Body of pancreas (tissue), 4 donors: ENCODE measurements around the gene ABCA13. TPM values are rescaled to one million over a fixed set of nuclear protein-coding genes. Genes with fewer than 3 reads are reported as not detected.
"Not testable (repeated sequence)": the region's sequence is repeated elsewhere in the genome, so short reads cannot be mapped to it uniquely, and the experiment has no call there.

ENCODE experiments used
- ATAC-seq: fragments of 150-250 bp; one replicate; pipeline ENCODE4 v1.9.1; 2016
- DNase-seq, 4 donors: peaks; one replicate each; pipeline ENCODE4 v3.0.0-alpha.2; 2019
- H3K27ac ChIP-seq, 4 donors: fragments of 200-600 bp; sonication (generic); 1 replicate in 3 of 4; 2 replicates in 1 of 4; pipeline versions ENCODE4 v1.5.1 to v1.6.1; 2016 to 2019; ENCODE audit warnings: mild to moderate bottlenecking in 1 of 4, mixed read lengths in 1 of 4, moderate library complexity in 1 of 4
- H3K27me3 ChIP-seq, 2 donors: fragments of 200-600 bp; sonication (generic); one replicate each; pipeline ENCODE4 v1.6.0; 2016; ENCODE audit warnings: mild to moderate bottlenecking in 1 of 2
- H3K36me3 ChIP-seq, 2 donors: fragments of 200-600 bp; sonication (generic); replicated peaks in 1 of 2; 2 replicates each; pipeline ENCODE4 v1.5.1; 2016; ENCODE audit warnings: low read depth in 2 of 2; ENCODE audit not compliant: insufficient read depth in 1 of 2
- H3K4me1 ChIP-seq: fragments of 200-600 bp; sonication (generic); one replicate; pipeline ENCODE4 v1.6.0; 2016
- H3K4me3 ChIP-seq, 2 donors: fragments of 200-600 bp; sonication (generic); 1 replicate in 1 of 2; 2 replicates in 1 of 2; pipeline ENCODE4 v1.5.1; 2016 to 2019
- H3K9me3 ChIP-seq, 3 donors: fragments of 200-600 bp; sonication (generic); 1 replicate in 2 of 3; 2 replicates in 1 of 3; pipeline ENCODE4 v1.5.1; 2016
- POLR2A ChIP-seq, 3 donors: fragments of 450-650 bp; IDR thresholded peaks; one replicate each; pipeline ENCODE4 v1.6.1; 2016; ENCODE audit warnings: antibody characterized with exemption in 3 of 3, mild to moderate bottlenecking in 2 of 3
- WGBS, 2 donors: methylation state at CpG; one replicate each; pipeline ENCODE4 v1.1.5; 2017; 5-methylcytosine and 5-hydroxymethylcytosine counted together
- intact Hi-C: fragments of 100-400 bp; cut with DNase I; formaldehyde crosslinking; loops from one replicate; pipeline ENCODE4 v1.15.1; 2023
- total RNA-seq, 2 donors: library from RNA; depleted of rRNA; stranded (reverse); fragments of >200 nt; gene quantifications; one replicate each; pipeline ENCODE4 v1.1.0, GENCODE V29; 2016
- TF ChIP-seq, protein P1 (sequence below), 7 experiments: fragments of 450-650 bp in 4 of 7; fragments of 200-600 bp in 3 of 7; sonication (generic) in 3 of 7; IDR thresholded peaks; one replicate each; pipeline ENCODE4 v1.5.1; 2016 to 2019; ENCODE audit warnings: antibody characterized with exemption in 7 of 7

Gene ABCA13
- total RNA-seq, 2 donors from 2014 or later, result under 0.01 TPM

DNA sequence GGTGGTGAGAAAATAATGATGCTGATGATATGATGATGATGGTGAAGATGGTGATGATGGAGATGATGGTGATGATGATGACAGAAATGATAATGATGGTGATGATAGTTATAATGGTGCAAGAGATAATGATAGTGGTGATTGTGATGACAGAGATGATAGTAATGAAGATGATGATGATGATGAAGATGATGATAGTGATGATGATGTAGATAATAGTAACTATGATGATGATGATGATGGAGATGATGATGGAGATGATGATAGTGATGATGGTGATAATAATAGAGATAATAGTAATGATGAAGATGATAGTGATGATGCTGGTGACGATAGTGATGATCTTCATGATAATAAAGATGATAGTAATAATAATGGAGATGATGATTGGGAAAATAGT is 22.2 kb downstream of the ABCA13 start:
- Histone ChIP-seq H3K27me3 (no peaks in the 10 kb centered on the region), H3K4me3 (no peak overlapping the region), H3K9me3 (no peaks in the 10 kb centered on the region), H3K36me3 (no peaks in the 10 kb centered on the region), H3K27ac (no peak overlapping the region), H3K4me1 (no peaks in the 10 kb centered on the region)
- ATAC-seq (no peak), DNase-seq (no peak)
- 0% methylated on average over 1 of the region's 1 CpG for WGBS, 2 donors
- intact Hi-C loops, result no loop called here
- TF ChIP-seq POLR2A (IDR thresholded peaks at IDR 0.05), result no peak
- TF ChIP-seq, protein P1, sequence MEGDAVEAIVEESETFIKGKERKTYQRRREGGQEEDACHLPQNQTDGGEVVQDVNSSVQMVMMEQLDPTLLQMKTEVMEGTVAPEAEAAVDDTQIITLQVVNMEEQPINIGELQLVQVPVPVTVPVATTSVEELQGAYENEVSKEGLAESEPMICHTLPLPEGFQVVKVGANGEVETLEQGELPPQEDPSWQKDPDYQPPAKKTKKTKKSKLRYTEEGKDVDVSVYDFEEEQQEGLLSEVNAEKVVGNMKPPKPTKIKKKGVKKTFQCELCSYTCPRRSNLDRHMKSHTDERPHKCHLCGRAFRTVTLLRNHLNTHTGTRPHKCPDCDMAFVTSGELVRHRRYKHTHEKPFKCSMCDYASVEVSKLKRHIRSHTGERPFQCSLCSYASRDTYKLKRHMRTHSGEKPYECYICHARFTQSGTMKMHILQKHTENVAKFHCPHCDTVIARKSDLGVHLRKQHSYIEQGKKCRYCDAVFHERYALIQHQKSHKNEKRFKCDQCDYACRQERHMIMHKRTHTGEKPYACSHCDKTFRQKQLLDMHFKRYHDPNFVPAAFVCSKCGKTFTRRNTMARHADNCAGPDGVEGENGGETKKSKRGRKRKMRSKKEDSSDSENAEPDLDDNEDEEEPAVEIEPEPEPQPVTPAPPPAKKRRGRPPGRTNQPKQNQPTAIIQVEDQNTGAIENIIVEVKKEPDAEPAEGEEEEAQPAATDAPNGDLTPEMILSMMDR (IDR thresholded peaks at IDR 0.05), result no peak

GRCh38 chr7:48200946-48201589 is 29.8 kb downstream of the ABCA13 start:
- ATAC-seq, H3K9me3 ChIP-seq, H3K4me3 ChIP-seq, DNase-seq, H3K27me3 ChIP-seq, H3K36me3 ChIP-seq, H3K27ac ChIP-seq, intact Hi-C loops, H3K4me1 ChIP-seq: not testable (repeated sequence)
- 53 to 55% methylated on average over 18 to 19 of the region's 19 CpGs for WGBS, 2 donors

GRCh38 chr7:48202916-48203315 is 31.7 kb downstream of the ABCA13 start:
- H3K9me3 ChIP-seq, H3K4me3 ChIP-seq, H3K4me1 ChIP-seq, intact Hi-C loops, ATAC-seq, H3K36me3 ChIP-seq, H3K27ac ChIP-seq, H3K27me3 ChIP-seq, DNase-seq: not testable (repeated sequence)
- WGBS, 2 donors, result 92 to 93% methylated on average over 13 to 36 of the region's 41 CpGs

DNA sequence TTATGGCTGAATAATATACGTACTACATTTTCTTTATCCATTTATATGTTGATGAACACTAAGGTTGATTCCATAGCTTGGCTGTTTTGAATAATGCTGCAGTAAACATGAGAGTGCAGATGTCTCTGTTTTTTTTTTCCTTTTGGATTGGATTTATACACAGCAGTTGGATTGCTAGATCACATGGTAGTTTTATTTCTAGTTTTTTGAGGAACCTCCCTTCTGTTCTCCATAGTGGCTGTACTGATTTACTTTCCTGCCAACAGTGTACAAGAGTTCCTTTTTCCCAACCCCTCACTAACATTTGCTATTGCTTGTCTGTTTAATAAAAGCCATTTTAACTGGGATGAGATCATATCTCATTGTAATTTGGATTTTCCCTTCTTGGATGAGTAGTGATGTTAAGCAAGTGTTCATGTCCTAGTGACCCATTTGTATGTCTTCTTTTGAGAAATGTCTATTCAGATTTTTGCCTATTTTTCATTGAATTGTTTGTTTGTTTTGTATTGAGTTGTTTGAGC is 36.0 kb downstream of the ABCA13 start:
- ATAC-seq (no peak), DNase-seq (no peak)
- 59 to 68% methylated on average over 1 of the region's 1 CpG for WGBS, 2 donors
- Histone ChIP-seq H3K36me3 (no peaks in the 10 kb centered on the region), H3K4me3 (no peak overlapping the region), H3K9me3 (no peaks in the 10 kb centered on the region), H3K4me1 (no peaks in the 10 kb centered on the region), H3K27ac (no peak overlapping the region), H3K27me3 (no peaks in the 10 kb centered on the region)
- intact Hi-C loops, result no loop called here
- no peak for TF ChIP-seq POLR2A (IDR thresholded peaks at IDR 0.05)
- TF ChIP-seq, protein P1 (IDR thresholded peaks at IDR 0.05), result no peak

DNA sequence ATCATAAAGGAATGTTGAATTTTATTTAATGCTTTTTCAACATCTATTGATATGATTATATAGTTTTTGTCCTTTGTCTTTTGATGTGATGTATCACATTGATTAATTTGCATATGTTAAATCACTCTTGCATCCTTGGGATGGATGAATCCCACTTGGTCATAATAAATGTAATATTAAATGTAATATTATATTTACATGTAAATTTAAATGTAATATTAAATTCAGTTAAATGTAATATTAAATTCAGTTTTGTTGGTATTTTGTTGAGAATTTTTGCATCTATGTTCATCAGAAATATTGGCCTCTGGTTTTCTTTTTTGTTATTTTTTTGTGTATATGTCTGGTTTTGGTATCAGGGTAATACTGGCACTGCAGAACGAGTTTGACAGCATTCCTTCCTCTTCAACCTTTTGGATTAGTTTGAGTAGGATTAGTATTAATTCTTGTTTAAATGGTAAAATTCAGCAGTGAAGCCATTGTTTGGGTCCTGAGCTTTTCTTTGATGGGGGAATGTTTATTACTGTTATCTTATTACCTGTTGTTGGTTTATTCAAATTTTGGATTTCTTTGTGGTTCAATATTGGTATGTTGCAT is 37.8 kb downstream of the ABCA13 start:
- H3K4me1 ChIP-seq, result no peaks in the 10 kb centered on the region
- 38 to 39% methylated on average over 1 of the region's 1 CpG for WGBS, 2 donors
- no peak overlapping the region for H3K27ac ChIP-seq
- no peaks in the 10 kb centered on the region for H3K27me3 ChIP-seq
- no peaks in the 10 kb centered on the region for H3K9me3 ChIP-seq
- no peak for DNase-seq
- TF ChIP-seq POLR2A (IDR thresholded peaks at IDR 0.05), result no peak
- TF ChIP-seq, protein P1 (IDR thresholded peaks at IDR 0.05), result no peak
- no peaks in the 10 kb centered on the region for H3K36me3 ChIP-seq
- no peak for ATAC-seq
- intact Hi-C loops, result no loop called here
- H3K4me3 ChIP-seq, result no peak overlapping the region

DNA sequence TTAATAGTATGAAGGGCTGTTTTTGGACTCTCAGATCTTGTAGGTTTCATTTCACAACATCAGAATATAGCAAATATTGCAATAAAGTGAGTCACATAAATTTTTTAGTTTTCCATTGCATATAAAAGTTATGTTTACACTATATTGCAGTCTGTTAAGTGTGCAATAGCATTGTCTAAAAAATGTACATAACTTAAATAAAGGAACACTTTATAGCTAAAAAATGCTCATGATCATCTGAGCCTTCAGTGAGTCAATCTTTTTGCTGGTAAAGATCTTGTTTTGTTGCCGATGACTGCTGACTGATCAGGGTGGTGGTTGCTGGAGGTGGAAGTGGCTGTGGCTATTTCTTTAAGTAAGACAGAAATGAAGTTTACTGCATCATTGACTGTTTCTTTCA is 42.0 kb downstream of the ABCA13 start:
- Histone ChIP-seq H3K27me3 (no peaks in the 10 kb centered on the region), H3K4me1 (no peaks in the 10 kb centered on the region), H3K9me3 (no peaks in the 10 kb centered on the region), H3K27ac (no peak overlapping the region), H3K36me3 (no peaks in the 10 kb centered on the region), H3K4me3 (no peak overlapping the region)
- intact Hi-C loops, result no loop called here
- no peak for TF ChIP-seq POLR2A (IDR thresholded peaks at IDR 0.05)
- TF ChIP-seq, protein P1 (IDR thresholded peaks at IDR 0.05), result no peak
- ATAC-seq, result no peak
- DNase-seq, result no peak
- WGBS, 2 donors, result 89 to 96% methylated on average over 1 of the region's 1 CpG
